ENCODE results near the gene IRF2BP2.

The IRF2BP2 gene

GRCh38 chr1:234565132-234565531 is 44.8 kb downstream of the IRF2BP2 start:
- no peak for TF ChIP-seq CEBPB (IDR thresholded peaks at IDR 0.05)
- no peak for TF ChIP-seq TAF1 (IDR thresholded peaks at IDR 0.05; ENCODE audit: low read depth)
- no peak for TF ChIP-seq USF1 (IDR thresholded peaks at IDR 0.05)
- TF ChIP-seq EGR1 (IDR thresholded peaks at IDR 0.05) = no peak
- TF ChIP-seq TCF12 (IDR thresholded peaks at IDR 0.05; ENCODE audit: low read depth) = no peak
- TF ChIP-seq TEAD4 (IDR thresholded peaks at IDR 0.05) = no peak
- TF ChIP-seq MAX (IDR thresholded peaks at IDR 0.05) = no peak
- TF ChIP-seq FOXM1 (IDR thresholded peaks at IDR 0.05; ENCODE audit: borderline replicate concordance, low read depth) = no peak
- TF ChIP-seq RAD21 (IDR thresholded peaks at IDR 0.05; ENCODE audit: low read depth) = no peak
- TF ChIP-seq EP300 (IDR thresholded peaks at IDR 0.05; ENCODE audit: borderline replicate concordance) = no peak
- TF ChIP-seq CREB1 (IDR thresholded peaks at IDR 0.05; ENCODE audit: low read depth) = no peak
- no peak for TF ChIP-seq REST (IDR thresholded peaks at IDR 0.05; ENCODE audit: low read depth)
- no peak for TF ChIP-seq NFIC (IDR thresholded peaks at IDR 0.05)
- no peak for TF ChIP-seq ZBTB7A (IDR thresholded peaks at IDR 0.05; ENCODE audit: low read depth)
- no peak for TF ChIP-seq YY1 (IDR thresholded peaks at IDR 0.05; ENCODE audit: low read depth)

GRCh38 chr1:234564035-234565029 is 45.6 kb downstream of the IRF2BP2 start:
- TF ChIP-seq TAF1 (IDR thresholded peaks at IDR 0.05; ENCODE audit: low read depth) = no peak
- TF ChIP-seq TCF12 (IDR thresholded peaks at IDR 0.05; ENCODE audit: low read depth) = peak; percentile 56; the same call in 1 of the 2 replicates
- TF ChIP-seq CREB1 (IDR thresholded peaks at IDR 0.05; ENCODE audit: low read depth) = no peak
- no peak for TF ChIP-seq USF1 (IDR thresholded peaks at IDR 0.05)
- no peak for TF ChIP-seq ZBTB7A (IDR thresholded peaks at IDR 0.05; ENCODE audit: low read depth)
- peak; percentile 47; the same call in 1 of the 2 replicates for TF ChIP-seq NFIC (IDR thresholded peaks at IDR 0.05)
- TF ChIP-seq EP300 (IDR thresholded peaks at IDR 0.05; ENCODE audit: borderline replicate concordance) = peak; percentile 65; the same call in 1 of the 2 replicates
- no peak for TF ChIP-seq REST (IDR thresholded peaks at IDR 0.05; ENCODE audit: low read depth)
- TF ChIP-seq TEAD4 (IDR thresholded peaks at IDR 0.05) = peak; percentile 76
- TF ChIP-seq FOXM1 (IDR thresholded peaks at IDR 0.05; ENCODE audit: borderline replicate concordance, low read depth) = no peak
- TF ChIP-seq EGR1 (IDR thresholded peaks at IDR 0.05) = no peak
- peak; percentile 24; the same call in 1 of the 2 replicates for TF ChIP-seq MAX (IDR thresholded peaks at IDR 0.05)
- TF ChIP-seq RAD21 (IDR thresholded peaks at IDR 0.05; ENCODE audit: low read depth) = no peak
- TF ChIP-seq CEBPB (IDR thresholded peaks at IDR 0.05) = peak; percentile 58; the same call in 1 of the 2 replicates
- TF ChIP-seq YY1 (IDR thresholded peaks at IDR 0.05; ENCODE audit: low read depth) = no peak

GRCh38 chr1:234562334-234562733 is 47.6 kb downstream of the IRF2BP2 start:
- TF ChIP-seq RAD21 (IDR thresholded peaks at IDR 0.05; ENCODE audit: low read depth) = no peak
- no peak for TF ChIP-seq YY1 (IDR thresholded peaks at IDR 0.05; ENCODE audit: low read depth)
- no peak for TF ChIP-seq NFIC (IDR thresholded peaks at IDR 0.05)
- TF ChIP-seq REST (IDR thresholded peaks at IDR 0.05; ENCODE audit: low read depth) = no peak
- no peak for TF ChIP-seq CEBPB (IDR thresholded peaks at IDR 0.05)
- no peak for TF ChIP-seq TAF1 (IDR thresholded peaks at IDR 0.05; ENCODE audit: low read depth)
- no peak for TF ChIP-seq MAX (IDR thresholded peaks at IDR 0.05)
- no peak for TF ChIP-seq TCF12 (IDR thresholded peaks at IDR 0.05; ENCODE audit: low read depth)
- TF ChIP-seq ZBTB7A (IDR thresholded peaks at IDR 0.05; ENCODE audit: low read depth) = no peak
- no peak for TF ChIP-seq USF1 (IDR thresholded peaks at IDR 0.05)
